Activated CD4-positive, alpha-beta T cell treated with anti-CD3 and anti-CD28 coated beads, Interleukin-2, amount 10 ng/mL, durations not matched to agents 24 days and 14 days (primary cell): ENCODE measurements around the gene TMEM191B. TPM values are rescaled to one million over a fixed set of nuclear protein-coding genes. Genes with fewer than 3 reads are reported as not detected.
"Not testable (repeated sequence)": the region's sequence is repeated elsewhere in the genome, so short reads cannot be mapped to it uniquely, and the experiment has no call there.

Experiments used
- DNase-seq: peaks from one replicate; pipeline ENCODE4 v3.0.0; 2022
- H3K27ac Mint-ChIP-seq: one replicate; pipeline ENCODE4 v1.8.0; 2022; ENCODE audit warnings: mild to moderate bottlenecking, mixed read lengths
- H3K27me3 Mint-ChIP-seq: one replicate; pipeline ENCODE4 v1.8.0; 2022; ENCODE audit warnings: mixed read lengths
- H3K36me3 Mint-ChIP-seq: one replicate; pipeline ENCODE4 v1.8.0; 2022; ENCODE audit warnings: low read depth, mild to moderate bottlenecking, mixed read lengths
- H3K4me1 Mint-ChIP-seq: one replicate; pipeline ENCODE4 v1.8.0; 2021; ENCODE audit warnings: mixed read lengths
- H3K4me3 Mint-ChIP-seq: one replicate; pipeline ENCODE4 v1.8.0; 2022; ENCODE audit warnings: mild to moderate bottlenecking, moderate library complexity, mixed read lengths
- H3K9me3 Mint-ChIP-seq: one replicate; pipeline ENCODE4 v1.8.0; 2021; ENCODE audit warnings: mixed read lengths
- intact Hi-C: fragments of 100-400 bp; cut with micrococcal nuclease; formaldehyde crosslinking; loops from one replicate; pipeline ENCODE4 v1.15.1; 2023
- total RNA-seq: library from RNA; stranded (reverse); gene quantifications from 2 replicates; pipeline ENCODE4 v1.2.3, GENCODE V29; 2022

The TMEM191B gene
- total RNA-seq, result not detected in 2 replicates

DNA sequence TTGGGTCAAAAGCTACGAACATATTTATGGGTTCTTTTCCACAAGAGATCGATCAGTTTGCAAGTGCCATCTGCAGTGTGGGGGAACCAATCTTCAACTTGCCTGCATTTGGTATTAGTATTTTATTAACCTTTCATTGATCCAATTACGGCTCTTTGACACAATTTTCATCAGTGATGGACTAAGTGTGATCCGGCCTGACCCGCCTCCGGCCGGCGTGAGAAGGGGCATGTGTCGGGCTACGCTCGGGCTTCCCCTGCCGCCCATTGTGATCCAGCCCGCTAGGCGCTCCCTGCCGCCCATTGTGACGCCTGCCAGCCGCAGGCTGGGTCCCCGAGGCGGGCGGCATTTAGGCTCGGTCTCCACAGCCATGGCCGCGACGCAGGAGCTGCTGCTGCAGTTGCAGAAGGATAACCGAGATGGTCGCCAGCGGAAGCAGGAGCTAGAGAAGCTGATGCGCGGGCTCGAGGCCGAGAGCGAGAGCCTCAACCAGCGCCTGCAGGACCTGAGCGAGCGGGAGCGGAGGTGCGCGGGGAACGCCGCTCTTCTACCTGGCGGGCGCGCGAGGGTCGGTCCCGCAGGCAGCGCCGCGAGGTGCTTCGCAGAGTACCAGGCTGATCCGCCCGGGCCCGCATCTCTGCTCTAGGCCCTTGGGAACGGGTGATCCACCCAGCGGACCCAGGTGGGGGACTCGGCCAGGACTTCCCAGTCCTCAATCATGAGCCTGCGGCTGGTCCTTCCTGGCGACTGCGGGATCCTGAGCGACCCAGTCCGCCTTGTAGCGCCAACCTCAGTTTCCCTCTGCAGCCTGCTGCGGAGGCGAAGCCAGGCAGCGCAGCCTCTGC is at the start of gene TMEM191B:
Gene TMEM191B (plus strand): TSS at position 51 of the 845 bp plus-strand sequence. CDS start 179 bp downstream, at position 230.
- H3K4me1 Mint-ChIP-seq, H3K9me3 Mint-ChIP-seq, H3K27me3 Mint-ChIP-seq, H3K4me3 Mint-ChIP-seq, DNase-seq, intact Hi-C loops, H3K27ac Mint-ChIP-seq, H3K36me3 Mint-ChIP-seq: not testable (repeated sequence)

DNA sequence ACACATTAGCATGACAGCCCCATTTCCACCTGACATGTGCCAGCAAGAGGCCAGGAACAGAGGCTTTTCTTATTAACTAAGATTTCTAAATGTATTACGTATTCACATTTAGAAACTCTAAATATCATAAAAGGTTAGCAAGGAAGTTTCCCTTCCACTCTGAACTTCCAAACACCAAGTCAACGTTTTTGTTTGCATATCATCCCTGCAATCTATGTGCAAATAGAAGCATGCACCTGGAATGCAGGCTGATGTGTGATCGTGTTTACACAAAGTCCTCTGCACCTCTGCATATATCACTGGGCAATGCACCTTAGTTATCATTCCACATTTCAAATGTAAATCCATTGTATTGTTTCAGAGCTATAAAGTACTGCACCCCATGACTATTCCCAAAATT is 31.4 kb upstream of the TMEM191B start:
- H3K36me3 Mint-ChIP-seq, DNase-seq, H3K4me3 Mint-ChIP-seq, intact Hi-C loops, H3K27me3 Mint-ChIP-seq, H3K9me3 Mint-ChIP-seq, H3K27ac Mint-ChIP-seq, H3K4me1 Mint-ChIP-seq: not testable (repeated sequence)

GRCh38 chr22:18511327-18511726 is 16.3 kb upstream of the TMEM191B start:
- intact Hi-C loops, H3K4me3 Mint-ChIP-seq, H3K27me3 Mint-ChIP-seq, H3K4me1 Mint-ChIP-seq, H3K27ac Mint-ChIP-seq, H3K9me3 Mint-ChIP-seq, H3K36me3 Mint-ChIP-seq: not testable (repeated sequence)
- DNase-seq, result peak; percentile 43

GRCh38 chr22:18512378-18512777 is 15.2 kb upstream of the TMEM191B start:
- H3K36me3 Mint-ChIP-seq, H3K27me3 Mint-ChIP-seq, H3K27ac Mint-ChIP-seq, H3K4me3 Mint-ChIP-seq, H3K4me1 Mint-ChIP-seq, H3K9me3 Mint-ChIP-seq, intact Hi-C loops: not testable (repeated sequence)
- peak; percentile 43 for DNase-seq

DNA sequence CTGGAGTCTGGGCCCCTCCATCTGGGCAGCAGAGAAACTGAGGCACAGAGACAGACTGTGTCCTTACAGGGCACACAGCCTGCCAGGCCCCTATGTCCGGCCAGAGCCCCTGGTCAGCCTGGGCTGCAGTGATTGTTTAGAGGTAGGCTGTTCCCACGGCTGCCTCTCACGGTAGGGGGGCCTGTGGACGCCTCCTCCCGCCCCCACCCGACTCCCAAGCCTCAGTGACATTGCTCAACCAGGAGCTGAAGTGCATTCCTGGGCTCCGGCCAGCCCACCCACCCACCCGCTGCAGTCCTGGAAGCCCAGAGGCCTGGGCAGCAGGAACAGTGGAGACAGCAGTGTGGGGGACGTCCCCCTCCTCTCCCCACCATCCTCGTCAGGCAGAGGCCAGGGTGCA is 14.1 kb upstream of the TMEM191B start:
- H3K36me3 Mint-ChIP-seq, intact Hi-C loops, H3K27ac Mint-ChIP-seq, H3K9me3 Mint-ChIP-seq, H3K4me1 Mint-ChIP-seq, H3K27me3 Mint-ChIP-seq, H3K4me3 Mint-ChIP-seq: not testable (repeated sequence)
- DNase-seq, result peak; percentile 14

GRCh38 chr22:18518061-18518460 is 9.5 kb upstream of the TMEM191B start, which contains the start of gene GGTLC3:
TSS of gene GGTLC3 (minus strand) at chr22:18518161. CDS start at chr22:18517897, 264 bp downstream.
- H3K4me3 Mint-ChIP-seq, intact Hi-C loops, H3K27me3 Mint-ChIP-seq, H3K4me1 Mint-ChIP-seq, H3K27ac Mint-ChIP-seq, DNase-seq, H3K36me3 Mint-ChIP-seq, H3K9me3 Mint-ChIP-seq: not testable (repeated sequence)

- H3K27ac Mint-ChIP-seq, H3K36me3 Mint-ChIP-seq, intact Hi-C loops, DNase-seq, H3K4me1 Mint-ChIP-seq, H3K4me3 Mint-ChIP-seq, H3K27me3 Mint-ChIP-seq, H3K9me3 Mint-ChIP-seq: not testable (repeated sequence)
Observed at GRCh38 chr22:18522762-18523161, 4.8 kb upstream of the TMEM191B start.

DNA sequence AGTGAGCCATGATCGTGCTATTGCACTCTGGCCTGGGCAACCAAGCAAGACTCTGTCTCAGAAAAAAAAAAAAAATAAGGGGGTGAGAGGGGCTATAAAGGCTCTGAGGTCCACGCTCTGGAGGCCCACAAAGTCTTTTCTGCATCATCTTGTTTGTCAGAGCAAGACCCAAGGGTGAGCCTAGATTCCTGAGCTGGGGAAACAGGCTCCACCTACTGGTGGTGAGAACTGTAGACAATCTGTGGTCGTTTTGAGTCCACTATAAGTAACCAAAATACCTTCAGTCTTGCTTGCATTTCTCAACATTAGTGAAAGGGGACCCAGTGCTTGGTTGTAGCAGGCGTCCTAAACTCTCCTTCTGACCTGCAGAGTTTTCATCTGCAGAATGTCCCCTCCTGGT is 4.3 kb upstream of the TMEM191B start:
- H3K27ac Mint-ChIP-seq, H3K4me1 Mint-ChIP-seq, DNase-seq, H3K9me3 Mint-ChIP-seq, H3K4me3 Mint-ChIP-seq, H3K27me3 Mint-ChIP-seq, H3K36me3 Mint-ChIP-seq, intact Hi-C loops: not testable (repeated sequence)

GRCh38 chr22:18528597-18529415 is 1.2 kb downstream of the TMEM191B start:
- intact Hi-C loops, H3K4me3 Mint-ChIP-seq, H3K4me1 Mint-ChIP-seq, H3K9me3 Mint-ChIP-seq, H3K27ac Mint-ChIP-seq, H3K36me3 Mint-ChIP-seq, H3K27me3 Mint-ChIP-seq: not testable (repeated sequence)
- DNase-seq, result peak; percentile 93

GRCh38 chr22:18529416-18530145 is 2.0 kb downstream of the TMEM191B start:
- H3K4me1 Mint-ChIP-seq, H3K9me3 Mint-ChIP-seq, H3K4me3 Mint-ChIP-seq, H3K36me3 Mint-ChIP-seq, H3K27ac Mint-ChIP-seq, intact Hi-C loops, H3K27me3 Mint-ChIP-seq, DNase-seq: not testable (repeated sequence)

- H3K36me3 Mint-ChIP-seq, H3K27ac Mint-ChIP-seq, intact Hi-C loops, H3K4me3 Mint-ChIP-seq, H3K9me3 Mint-ChIP-seq, H3K27me3 Mint-ChIP-seq, DNase-seq, H3K4me1 Mint-ChIP-seq: not testable (repeated sequence)
Observed at GRCh38 chr22:18533633-18534032, 6.0 kb downstream of the TMEM191B start.

DNA sequence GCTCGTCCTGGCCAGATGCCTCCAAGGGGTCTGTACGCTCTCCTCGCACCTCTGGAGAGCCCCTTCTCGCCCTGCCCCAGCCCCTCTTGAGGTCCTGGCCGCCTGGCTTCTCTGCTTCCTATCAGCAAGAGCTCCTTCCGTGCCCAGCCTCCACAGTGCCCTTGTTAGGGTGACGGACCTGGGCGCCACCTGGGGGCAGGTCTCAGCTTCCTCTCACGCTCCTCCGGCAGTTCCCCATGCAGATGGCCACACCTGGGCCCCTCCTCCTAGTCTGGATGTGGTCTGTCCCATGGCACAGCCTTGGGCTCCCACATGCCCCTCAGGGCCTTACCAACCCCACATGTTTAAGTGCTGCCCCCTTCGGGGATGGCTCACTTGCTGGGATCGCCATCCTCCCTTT is 6.7 kb downstream of the TMEM191B start:
- H3K27ac Mint-ChIP-seq, H3K9me3 Mint-ChIP-seq, H3K4me1 Mint-ChIP-seq, H3K4me3 Mint-ChIP-seq, H3K27me3 Mint-ChIP-seq, H3K36me3 Mint-ChIP-seq, DNase-seq, intact Hi-C loops: not testable (repeated sequence)

DNA sequence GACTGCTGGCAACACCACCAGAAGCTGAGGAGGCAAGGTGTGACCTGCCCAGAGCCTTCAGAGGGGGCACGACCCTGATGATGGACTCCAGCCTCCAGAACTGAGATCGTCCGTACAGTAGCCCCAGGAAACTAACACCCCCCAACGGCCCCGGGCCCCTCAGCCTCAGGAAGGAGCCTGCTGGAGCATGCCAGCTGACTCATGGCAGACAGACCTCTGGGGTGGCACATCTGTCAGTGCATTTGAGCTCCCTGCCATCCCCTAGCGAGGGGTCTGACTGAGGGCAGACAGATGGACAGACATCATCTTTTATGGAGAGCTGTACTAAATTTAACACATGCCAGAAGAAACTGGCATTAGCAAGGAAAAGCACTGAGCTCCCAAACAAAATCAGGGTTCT is 12.4 kb downstream of the TMEM191B start:
- intact Hi-C loops, H3K36me3 Mint-ChIP-seq, H3K4me3 Mint-ChIP-seq, DNase-seq, H3K4me1 Mint-ChIP-seq, H3K27me3 Mint-ChIP-seq, H3K27ac Mint-ChIP-seq, H3K9me3 Mint-ChIP-seq: not testable (repeated sequence)

GRCh38 chr22:18543400-18543799 is 15.8 kb downstream of the TMEM191B start:
- H3K4me3 Mint-ChIP-seq, intact Hi-C loops, H3K27ac Mint-ChIP-seq, H3K27me3 Mint-ChIP-seq, H3K9me3 Mint-ChIP-seq, H3K4me1 Mint-ChIP-seq, H3K36me3 Mint-ChIP-seq, DNase-seq: not testable (repeated sequence)
